Measurements from ENCODE around the gene PSG5.
"Not testable (repeated sequence)": the region's sequence is repeated elsewhere in the genome, so short reads cannot be mapped to it uniquely, and the experiment has no call there.

The PSG5 gene

DNA sequence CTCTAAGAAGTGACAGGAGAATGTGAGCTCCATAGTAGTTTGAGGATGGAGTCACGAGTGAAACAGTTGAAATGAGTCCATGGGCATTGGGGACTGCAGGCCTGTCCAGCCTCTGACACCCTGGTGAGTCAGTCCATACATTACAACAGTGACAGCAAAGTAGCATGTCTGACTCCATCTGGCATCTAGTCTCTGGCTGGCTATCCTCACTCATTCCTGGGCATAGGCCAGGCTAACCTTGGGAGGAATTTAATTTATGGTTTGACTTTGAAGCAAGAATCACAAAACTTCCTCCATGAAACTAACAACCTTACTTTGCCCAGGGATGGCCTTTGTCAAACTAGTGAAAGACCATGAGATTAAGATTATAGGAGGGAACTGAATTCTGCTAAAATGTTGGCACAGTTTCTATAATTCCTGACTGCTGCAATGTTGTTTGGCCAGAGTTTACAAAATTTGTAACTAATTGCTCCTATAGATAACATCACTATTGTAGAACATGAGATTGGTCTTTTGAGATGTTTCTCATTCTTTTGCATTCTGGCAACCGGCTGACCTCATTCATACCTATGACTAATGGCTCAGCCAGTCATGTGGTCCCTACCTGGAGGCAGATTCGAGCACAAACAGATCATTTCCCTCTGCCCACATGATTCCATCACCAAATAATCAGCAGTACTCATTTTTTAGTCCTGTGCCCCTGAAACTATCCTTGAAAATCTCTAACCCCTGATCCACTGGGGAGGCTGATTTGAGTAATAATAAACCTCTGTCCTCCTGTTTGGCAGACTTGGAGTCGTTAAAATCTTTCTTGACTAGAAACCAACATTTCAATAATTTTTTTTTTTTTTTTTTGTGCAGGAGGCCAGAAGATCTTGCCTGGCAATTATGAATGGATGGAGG lies 4.2 kb downstream of the PSG5 start:
- DNase-seq, result not testable (repeated sequence)

DNA sequence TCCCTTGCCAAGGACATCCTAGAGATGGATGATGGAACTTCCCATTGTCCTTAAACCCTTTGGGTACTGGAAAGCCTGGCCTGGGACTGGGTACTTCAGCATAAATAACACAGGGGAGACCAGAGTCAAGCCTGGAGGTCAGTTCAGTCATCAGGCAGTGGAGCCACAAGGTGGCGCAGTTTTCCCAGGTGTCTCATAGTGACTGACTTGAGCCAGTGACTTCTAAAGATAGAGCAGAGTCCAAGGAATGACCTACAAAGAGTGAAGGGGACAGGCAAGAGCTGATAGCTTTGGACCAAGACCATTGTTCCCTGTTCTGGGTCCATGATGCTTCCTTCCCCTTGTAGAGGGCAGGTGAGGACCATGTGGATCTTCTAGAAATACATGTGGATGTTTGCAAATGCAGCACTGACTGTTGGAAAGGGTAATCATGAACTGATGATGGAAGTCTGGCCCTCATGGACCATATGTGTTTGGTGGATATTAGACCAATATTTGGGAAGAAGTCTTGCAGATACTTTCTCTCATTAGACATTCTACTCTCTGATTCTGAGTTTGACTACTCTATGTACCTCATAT lies 6.7 kb downstream of the PSG5 start:
- DNase-seq, result not testable (repeated sequence)

DNA sequence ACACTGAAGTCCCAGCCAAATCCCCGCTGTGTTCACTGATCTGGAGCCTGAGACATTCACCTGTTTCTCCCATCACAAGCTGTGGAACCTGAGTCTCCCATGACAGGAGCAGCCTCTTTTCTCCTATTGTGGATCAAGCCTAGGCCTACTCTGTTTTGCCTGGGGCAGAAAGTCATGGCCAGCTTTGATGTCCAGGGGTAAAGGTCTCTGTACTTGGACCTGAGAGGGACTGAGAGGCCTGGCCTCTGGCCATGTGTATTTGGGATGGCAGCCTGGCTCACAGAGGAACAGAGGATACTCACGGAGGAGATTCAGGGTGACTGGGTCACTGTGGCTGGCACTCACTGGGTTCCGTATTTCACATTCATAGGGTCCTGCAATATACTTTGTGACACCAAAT lies 7.8 kb downstream of the PSG5 start:
- DNase-seq, result not testable (repeated sequence)

DNA sequence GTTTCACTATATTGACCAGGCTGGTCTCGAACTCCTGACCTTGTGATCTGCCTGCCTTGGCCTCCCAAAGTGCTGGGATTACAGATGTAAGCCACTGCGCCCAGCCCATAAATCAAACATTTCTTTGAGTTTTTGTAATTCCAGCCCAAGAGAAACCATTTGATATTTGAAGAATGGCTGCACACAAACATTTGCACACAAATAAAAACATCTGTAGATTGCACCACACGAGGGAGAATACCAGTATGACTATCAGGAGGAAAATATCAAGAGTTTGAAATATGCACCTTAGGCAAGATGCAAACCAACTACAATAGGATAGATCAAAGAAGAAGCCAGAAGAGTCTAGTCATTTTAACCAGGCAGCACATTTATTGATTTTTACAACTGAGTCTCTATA lies 20.4 kb downstream of the PSG5 start:
- DNase-seq, result not testable (repeated sequence)

DNA sequence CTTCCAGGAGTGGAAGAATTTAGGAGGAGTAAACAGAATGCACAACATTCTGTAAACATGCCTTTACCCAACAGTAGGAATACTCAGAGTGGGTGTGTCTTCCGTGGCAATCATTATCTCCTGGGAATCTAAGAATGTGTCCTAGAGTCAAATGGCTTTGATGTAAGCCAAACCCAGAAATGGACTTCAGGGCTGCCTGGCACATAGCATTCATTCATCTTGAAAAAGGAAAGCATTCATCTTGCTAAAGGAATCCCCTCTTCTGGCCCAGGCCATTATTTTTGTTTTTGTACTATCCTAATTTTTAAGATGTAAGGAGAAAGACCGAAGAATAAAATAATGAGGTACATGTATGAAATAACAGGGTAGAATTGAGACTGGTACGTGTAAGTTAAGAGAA lies 23.2 kb downstream of the PSG5 start:
- not testable (repeated sequence) for DNase-seq

DNA sequence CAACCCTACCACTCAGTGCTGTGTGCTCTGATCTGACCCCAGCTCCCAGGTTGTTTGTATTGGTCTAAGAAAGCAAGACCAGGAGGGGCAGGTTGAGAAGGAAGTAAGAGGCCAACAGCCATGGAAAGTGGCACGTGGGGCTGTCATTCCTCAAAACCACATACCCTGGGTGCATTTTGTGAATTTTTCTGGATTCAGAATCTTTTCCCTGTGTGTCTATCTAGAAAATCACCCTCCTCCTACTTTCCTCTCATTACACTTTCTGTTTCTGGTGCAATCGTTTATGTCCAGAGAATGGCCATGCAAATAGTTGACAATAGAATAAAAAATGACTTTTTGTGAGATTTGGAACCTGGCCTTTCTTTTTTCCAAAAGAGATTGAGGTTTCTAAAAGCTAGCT lies 24.1 kb downstream of the PSG5 start:
- not testable (repeated sequence) for DNase-seq

DNA sequence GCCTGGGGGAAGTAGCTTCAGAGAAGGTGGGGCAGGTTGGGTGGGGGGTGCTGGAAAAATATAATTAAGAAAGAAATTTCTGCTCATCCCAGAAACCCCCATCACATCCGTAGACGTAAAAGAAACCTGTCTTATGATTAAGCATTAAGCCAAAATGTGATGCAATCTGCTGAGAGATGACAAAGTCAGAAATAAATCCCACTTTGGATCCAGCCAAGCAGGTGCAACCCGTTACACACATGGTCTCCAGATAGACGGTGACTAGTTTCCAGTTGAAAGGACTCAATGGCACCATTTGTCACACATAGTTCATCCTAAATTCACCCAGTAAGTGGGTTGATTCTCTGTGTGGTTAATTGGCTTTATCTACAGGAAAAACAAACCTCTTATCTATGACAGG lies 34.1 kb downstream of the PSG5 start:
- DNase-seq, result no peak

DNA sequence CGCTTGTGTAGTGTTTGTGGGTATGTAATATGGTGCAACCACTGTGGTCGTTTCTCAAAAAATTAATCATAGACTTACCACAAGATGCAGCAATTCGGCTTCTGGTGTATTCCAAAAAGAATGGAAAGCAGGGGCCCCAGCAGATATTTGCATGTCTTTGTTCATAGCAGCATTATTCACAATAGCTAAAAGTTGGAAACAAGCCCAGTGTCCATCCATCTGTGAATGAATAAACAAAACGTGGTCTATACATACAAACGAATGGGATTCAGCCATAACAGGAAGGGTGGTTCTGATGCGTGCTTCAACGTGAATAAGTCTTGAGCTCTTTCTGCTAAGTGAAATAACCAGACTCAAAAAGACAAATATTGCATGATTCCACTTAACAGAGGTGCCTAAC lies 36.5 kb downstream of the PSG5 start:
- not testable (repeated sequence) for DNase-seq

DNA sequence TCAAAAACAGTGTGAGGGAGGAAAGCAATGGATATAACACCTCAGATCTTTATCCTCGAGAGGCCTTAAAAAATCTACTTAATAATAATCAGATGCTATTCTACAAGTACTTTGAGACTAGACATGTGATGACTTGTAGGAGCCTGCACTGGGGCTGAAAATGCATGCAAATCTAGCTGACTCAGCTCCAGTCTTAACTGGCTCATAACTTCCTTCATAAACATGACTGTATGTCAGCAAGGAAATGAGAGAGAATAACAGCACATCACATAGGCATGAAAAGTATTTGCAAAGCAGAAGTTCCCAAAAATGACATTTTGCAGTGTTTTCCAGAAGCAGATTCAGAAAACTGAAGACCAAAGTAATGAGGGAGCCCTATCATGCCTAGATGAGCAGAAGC lies 38.1 kb downstream of the PSG5 start:
- DNase-seq, result no peak

DNA sequence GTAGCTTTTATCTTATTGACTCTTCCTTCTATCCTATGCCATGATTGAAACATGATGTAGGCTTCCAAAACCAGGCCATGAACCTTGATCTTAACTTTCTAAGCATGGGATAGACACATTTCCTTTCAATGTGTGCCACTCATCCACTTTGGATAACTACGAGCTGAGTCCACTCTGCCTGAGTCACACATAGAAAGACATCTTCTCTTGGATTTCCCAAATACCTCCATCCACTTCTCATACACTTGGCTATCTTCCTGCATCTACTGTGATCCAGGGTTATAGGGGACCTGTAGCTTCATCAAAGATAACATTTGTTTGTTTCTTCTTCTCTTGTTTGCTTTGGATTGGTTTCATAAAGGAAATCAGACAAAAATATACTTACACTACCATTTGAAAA lies 44.6 kb downstream of the PSG5 start:
- not testable (repeated sequence) for DNase-seq

DNA sequence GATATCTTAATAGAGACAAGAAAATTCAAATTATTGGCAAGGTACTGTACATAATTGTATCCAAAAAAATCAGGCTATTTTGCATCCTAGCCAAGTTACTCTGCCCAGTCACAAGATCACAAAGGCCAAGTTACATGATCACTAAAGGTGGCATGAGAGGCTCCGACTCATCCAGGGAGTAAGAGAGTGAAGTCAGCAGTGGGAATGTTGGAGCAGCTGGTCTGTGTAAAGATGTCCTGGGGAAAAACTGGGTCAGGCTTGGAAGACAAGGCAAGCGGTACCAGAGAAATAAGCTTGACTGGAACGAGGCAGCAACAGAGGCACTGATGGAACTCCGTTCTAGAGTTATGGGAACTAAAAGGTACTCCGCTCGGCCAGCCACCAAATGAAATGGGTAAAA lies 53.6 kb downstream of the PSG5 start:
- no peak for DNase-seq

DNA sequence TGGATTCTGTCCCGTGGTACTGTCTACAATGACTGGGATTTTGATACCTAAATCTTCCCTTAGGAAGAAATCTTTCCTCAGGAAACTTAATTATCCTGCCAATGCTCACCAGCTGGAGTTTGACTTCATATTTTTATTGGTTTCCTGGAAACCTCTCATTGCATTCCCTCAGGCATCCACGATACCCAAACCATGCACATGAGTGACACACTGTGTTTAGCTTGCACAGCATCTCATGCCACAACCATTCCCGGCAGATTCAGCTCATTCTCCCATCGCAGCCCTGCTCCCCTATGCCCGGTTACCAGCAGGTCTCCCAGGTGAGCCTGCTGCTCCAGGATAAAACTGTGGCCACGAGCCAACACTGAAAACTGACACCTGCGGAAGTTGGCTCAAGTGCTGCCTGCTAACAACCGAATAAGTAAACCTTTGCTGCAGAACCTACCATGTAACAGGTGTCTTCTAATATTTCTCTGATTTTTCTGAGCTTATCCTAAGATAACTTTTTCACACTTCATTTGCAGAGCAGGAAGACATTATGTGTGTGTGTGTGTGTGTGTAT lies 55.0 kb downstream of the PSG5 start:
- not testable (repeated sequence) for DNase-seq

DNA sequence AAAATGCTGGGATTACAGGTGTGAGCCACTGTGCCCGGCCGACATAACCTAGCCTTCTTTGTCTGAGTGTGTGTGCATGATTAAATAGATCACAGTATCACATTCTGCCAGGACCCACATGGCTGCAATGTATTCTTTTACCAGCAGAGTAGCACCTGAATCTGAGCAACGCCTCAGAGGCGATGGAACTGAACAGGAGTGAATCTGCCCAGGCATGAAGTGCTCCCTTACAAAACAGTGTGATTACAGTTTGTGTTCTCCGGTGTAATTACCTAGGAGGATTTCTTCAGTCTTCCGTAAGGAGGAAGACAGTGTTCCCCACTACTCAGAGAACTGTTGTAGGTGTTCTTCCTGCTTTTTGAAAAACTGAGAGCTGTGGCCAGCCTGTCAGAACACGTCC lies 57.1 kb downstream of the PSG5 start:
- DNase-seq, result not testable (repeated sequence)

DNA sequence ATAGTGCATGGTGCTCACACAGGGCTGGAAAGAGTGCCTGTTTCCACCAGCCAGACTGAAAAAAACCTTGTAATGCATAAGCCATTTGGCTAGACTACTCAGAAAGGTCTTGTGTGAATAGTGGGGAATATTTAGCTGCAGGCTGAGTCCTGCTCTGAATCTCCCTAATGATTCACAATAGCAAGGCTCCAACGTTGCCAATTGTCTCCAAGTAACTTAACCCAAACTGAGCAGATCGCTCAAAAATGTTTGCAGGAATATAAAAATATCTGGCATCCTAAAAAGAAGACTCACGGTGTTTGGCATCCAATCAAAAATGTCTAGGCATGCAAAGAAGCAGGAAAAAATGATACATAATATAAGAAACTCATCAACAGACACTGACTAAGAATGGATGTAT lies 59.0 kb downstream of the PSG5 start:
- not testable (repeated sequence) for DNase-seq

DNA sequence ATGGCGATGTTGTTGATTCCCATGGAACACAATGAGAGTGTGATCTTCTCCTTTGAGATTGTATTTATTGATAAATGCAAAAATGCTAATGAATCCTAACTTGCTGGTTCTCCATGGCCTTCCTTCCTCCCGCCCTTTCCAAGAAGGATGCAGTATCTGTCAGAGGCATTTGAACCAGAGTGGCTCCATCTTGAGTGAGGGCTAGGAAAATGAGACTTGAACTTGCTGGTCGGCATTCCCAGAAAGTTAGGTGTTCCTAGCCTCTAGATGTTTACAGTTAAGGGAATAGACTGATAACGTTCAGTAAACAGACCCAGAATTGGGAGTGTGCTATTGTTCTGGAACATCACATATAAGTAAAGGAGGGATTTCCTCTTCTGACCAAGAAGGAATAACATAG lies 59.6 kb downstream of the PSG5 start:
- DNase-seq, result no peak

DNA sequence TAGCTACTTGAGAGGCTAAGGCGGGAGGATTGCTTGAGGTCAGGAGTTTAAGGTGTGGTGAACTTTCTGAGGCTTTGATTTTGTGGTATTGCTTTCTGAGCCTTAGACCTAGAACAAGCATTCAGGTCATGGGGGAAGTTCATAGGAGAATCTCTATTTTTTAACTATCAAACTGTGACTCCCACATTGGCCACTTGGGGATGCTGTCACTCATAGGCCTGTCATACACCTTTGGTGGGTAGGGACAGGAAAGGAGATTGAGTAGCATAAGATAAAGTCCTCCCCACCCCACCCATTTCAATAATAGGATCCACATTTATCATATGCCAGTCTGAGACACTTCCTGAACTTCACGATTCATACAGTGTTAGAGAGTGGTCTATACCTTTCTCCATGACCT lies 62.0 kb downstream of the PSG5 start:
- DNase-seq, result no peak

DNA sequence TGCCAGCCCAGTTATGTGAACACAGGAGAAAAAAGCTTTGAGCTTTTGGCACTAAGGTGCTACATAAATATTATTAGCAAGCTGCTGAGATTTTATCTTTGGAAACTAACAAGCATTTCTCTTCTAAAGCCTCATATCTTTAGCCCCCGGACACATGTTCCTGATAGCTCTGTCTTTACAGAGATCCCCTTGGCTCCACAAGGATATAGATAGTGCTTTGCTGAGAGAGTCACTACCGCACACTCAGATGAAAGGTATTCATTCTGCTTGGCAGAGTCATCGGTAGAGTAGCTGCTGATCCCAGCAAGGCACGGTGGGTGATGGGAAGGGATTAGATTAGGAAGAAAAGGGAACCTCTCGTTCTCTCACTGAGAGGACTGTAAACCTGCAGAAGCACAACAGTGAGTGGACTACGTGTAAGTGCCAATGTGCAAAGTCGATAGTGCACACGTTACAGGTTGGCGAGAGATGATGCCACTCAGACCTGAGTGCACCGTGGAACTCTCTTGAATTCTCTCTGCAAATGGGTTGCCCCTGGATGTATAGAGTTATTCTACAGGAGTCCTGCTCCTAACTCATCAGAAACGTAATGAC lies 65.8 kb downstream of the PSG5 start:
- DNase-seq, result not testable (repeated sequence)

DNA sequence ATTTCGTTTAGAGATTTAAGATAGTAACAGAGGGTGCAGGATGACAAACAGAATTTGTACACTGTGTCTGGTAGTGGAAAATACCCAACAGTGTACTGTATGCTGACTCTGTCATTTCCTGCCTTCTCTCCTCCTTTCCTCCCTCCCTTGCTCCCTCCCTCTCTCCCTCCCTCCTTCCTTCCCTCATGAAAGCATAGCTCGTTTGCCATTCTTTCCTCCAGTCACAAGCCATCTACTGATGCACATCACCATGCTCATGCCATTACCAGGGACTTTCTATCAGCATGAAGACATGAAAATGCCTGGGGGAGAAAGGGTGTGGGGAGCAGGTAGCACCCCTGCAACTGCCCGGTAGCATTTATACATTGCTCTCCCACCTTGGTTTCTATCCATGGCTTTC lies 66.8 kb downstream of the PSG5 start:
- DNase-seq, result not testable (repeated sequence)
